ENCODE data around the gene LMNTD1.

GRCh38 chr12:25578411-25579143 is 25.5 kb upstream of the LMNTD1 start:
- TF ChIP-seq ZNF565 (CRISPR knock-in tag; conservative IDR thresholded peaks at IDR 0.05; ENCODE audit: low read depth) (no peak), ZC3H10 (CRISPR knock-in tag; IDR thresholded peaks at IDR 0.05) (no peak), OSR1 (CRISPR knock-in tag; IDR thresholded peaks at IDR 0.05) (no peak), PATZ1 (CRISPR knock-in tag; IDR thresholded peaks at IDR 0.05; ENCODE audit: borderline replicate concordance) (no peak)
